G401 (cell line): Measurements from ENCODE around the gene ATP7A. TPM values are rescaled to one million over a fixed set of nuclear protein-coding genes. Genes with fewer than 3 reads are reported as not detected.
"Not testable (repeated sequence)": the region's sequence is repeated elsewhere in the genome, so short reads cannot be mapped to it uniquely, and the experiment has no call there.

Experiments used
- DNase-seq: peaks from one replicate; pipeline ENCODE4 v3.0.0-alpha.2; 2015; ENCODE audit warnings: low spot score
- in situ Hi-C: cut with HindIII; loops from 2 replicates; pipeline ENCODE4 v1.10.0; 2016; ENCODE audit warnings: low sequenced_read_pairs, mixed read lengths
- total RNA-seq: library from RNA; depleted of rRNA; stranded (reverse); fragments of >200 nt; shearing (Covaris generic); gene quantifications from 2 replicates; pipeline ENCODE4 v1.2.3, GENCODE V29; 2014

The ATP7A gene
- total RNA-seq, 1 experiment from 2014 or later = 5.2 TPM

GRCh38 chrX:78019586-78020483 is 109.3 kb downstream of the ATP7A start:
- DNase-seq = no peak
- in situ Hi-C loops = no loop called here

- DNase-seq = no peak
- in situ Hi-C loops = no loop called here
Measured at GRCh38 chrX:78024349-78025059, 114.0 kb downstream of the ATP7A start.

DNA sequence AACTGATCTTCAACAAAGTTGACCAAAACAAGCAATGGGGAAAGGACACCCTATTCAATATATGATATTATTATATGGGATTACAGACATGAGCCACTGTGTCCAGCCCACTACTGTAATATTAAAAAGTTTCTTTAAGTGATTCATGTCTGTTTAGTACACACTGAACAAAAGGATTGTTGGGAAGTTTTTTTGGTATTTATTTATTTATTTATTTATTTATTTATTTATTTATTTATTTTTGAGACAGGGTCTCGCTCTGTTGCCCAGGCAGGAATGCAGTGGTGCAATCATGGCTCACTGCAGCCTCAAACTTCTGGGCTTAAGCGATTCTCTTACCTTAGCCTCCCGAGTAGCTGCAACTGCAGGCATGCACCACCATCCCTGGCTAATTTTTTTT is 117.3 kb downstream of the ATP7A start:
- no peak for DNase-seq
- in situ Hi-C loops = no loop called here

GRCh38 chrX:78029663-78030062 is 119.2 kb downstream of the ATP7A start:
- in situ Hi-C loops = no loop called here
- peak; percentile 56 for DNase-seq

DNA sequence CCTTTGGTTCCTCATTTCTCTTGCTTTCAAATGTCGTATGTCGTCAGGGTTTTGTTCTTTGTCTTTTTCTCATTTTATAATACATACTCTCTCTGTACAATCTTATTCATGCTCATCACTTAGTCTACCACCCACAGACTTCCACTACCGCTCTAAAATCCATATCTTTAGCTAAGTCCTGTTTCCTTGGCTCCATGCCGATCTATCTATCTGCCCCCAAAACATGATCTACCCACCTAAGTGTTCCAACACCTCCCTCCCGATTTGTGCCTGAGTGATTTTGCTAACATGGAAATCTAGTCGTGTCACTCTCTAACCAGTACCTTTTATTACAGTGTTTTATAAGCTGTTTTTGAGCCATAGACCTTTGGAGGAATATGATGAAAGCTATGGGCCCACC is 124.6 kb downstream of the ATP7A start:
- no peak for DNase-seq
- in situ Hi-C loops = no loop called here

DNA sequence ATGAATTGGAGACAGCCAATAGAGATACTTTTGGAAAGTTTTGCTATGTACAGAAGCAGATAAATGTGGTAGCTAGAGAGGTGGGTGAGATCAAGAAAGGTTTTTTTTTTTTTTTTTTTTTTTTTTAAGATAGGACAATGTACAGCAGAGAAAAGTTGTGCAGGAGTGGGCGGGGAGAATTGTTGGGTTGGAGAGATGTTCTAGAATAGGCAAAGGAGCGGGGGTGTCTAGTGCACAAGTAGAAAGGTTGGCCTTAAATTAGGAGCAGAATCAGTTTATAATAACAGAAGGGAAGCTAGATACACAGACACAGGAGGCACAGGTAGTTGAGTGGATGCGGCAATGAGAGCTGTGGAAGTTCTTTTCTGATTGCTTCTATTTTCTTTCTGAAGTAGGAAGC is 127.4 kb downstream of the ATP7A start:
- DNase-seq = no peak
- in situ Hi-C loops = no loop called here

- in situ Hi-C loops = no loop called here
- DNase-seq = no peak
Measured at GRCh38 chrX:78042601-78043000, 132.1 kb downstream of the ATP7A start.

- in situ Hi-C loops = no loop called here
- DNase-seq = no peak
Measured at GRCh38 chrX:78046362-78046761, 135.9 kb downstream of the ATP7A start.

DNA sequence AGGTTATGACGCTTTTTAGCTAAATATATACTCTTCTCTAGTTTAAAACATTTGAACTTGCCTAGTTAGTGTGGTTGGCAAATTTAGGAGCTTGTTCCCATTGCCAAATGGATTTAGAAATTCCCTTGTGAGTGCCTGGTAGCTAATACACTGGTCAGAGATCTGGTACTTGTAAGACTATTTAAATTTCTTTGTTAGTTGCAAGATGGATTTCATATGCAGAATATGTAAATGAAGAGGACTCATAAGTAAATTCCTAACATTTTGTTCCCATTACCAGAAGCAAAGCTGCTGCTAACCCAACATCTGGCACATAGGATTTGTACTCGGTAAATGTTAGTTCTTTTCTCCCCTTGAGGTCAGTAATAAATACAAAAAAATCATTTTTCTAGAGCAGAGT is 137.6 kb downstream of the ATP7A start:
- DNase-seq = no peak
- in situ Hi-C loops = no loop called here

- DNase-seq = no peak
- in situ Hi-C loops = no loop called here
Measured at GRCh38 chrX:78063687-78064086, 153.2 kb downstream of the ATP7A start.

DNA sequence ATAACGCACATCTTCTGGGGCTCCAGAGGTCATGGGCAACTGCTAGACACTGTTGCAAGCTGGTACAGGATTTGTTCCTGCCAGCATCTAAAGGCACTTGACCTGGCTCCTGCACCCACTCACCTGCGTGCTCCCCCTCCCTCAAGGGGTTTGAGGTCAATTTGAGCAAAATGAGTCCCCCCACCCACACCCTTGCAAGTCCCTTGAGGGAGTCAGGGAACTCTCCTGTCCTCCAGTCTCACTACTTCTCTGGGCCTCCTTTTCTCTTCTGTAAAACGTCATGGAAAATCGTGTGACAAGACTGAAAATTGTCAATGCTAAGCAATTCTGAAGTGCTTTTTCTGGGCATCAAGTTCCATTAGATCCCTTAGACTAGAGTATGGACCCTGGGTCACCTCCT is 153.7 kb downstream of the ATP7A start:
- in situ Hi-C loops = no loop called here
- DNase-seq = no peak

DNA sequence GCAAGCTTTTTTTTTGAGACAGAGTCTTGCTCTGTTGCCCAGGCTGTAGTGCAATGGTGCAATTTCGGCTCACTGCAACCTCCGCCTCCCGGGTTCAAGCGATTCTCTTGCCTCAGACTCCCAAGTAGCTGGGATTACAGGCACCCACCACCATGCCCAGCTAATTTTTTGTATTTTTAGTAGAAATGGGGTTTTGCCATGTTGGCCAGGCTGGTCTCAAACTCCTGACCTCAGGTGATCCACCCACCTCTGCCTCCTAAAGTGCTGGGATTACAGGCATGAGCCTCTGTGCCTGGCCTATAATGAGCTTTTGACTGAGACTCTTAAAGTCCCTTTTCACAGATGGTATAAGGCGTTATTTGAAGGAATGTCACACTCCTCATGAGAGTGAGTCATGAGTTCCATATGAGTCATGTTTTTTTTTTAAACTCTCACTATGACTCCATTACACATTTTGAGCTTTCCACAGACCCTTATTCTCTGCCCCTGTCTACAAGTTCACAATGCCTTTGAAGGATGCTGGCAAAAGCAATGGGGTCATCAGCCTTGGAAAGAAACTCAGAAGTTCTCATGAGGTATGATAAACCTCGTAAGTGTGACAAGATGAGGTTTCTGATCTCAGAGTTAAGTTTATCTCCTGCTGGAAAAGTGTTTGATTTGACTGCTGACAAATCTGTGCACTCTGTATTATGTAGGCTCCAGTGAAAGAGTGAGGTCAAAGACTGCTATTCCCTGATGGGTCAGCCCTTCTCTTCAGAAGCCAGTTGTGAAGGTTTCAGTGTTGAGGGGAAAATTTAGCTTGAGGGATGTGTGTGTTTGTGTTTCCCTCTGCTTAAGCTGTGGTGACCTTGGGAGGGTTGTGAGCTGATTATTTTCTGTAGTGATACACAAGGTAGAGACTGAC is 154.5 kb downstream of the ATP7A start:
- DNase-seq, in situ Hi-C loops: not testable (repeated sequence)

DNA sequence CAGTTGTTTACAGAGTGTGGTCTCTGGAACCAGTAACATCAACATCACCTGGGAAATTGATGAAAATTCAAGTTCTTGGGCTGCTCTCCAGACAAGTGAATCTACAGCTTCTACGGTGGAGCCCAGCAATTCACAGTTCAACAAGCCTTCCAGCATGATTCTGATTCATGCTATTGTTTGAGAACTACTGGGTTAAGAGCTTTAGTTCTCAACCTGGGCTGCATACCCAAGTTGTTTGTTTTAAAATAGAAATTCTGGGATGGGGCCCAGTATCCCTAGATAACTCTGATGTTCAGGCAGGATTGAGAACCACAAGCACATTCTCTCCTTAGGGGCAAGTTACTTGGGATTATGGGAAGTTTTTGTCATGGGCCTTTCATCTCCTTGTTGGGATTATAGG is 155.6 kb downstream of the ATP7A start:
- DNase-seq = no peak
- in situ Hi-C loops = no loop called here

DNA sequence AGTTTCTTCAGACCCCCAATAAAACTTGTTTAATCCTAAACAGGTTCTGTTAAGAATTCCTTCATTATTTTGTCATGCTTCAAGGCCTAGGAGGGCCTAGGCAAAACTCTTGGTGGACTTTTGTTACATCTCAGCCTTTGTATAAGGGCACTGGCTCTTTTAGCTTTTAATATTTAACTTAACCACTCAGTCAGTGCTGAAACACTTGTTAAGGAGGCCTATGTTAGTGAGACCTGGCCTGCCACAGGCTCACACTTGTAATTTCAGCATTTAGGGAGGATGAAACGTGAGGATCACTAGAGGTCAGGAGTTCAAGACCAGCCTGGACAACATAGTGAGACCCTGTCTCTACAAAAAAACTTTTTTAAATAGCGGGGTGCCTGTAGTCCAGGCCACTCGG is 160.8 kb downstream of the ATP7A start:
- DNase-seq = no peak

DNA sequence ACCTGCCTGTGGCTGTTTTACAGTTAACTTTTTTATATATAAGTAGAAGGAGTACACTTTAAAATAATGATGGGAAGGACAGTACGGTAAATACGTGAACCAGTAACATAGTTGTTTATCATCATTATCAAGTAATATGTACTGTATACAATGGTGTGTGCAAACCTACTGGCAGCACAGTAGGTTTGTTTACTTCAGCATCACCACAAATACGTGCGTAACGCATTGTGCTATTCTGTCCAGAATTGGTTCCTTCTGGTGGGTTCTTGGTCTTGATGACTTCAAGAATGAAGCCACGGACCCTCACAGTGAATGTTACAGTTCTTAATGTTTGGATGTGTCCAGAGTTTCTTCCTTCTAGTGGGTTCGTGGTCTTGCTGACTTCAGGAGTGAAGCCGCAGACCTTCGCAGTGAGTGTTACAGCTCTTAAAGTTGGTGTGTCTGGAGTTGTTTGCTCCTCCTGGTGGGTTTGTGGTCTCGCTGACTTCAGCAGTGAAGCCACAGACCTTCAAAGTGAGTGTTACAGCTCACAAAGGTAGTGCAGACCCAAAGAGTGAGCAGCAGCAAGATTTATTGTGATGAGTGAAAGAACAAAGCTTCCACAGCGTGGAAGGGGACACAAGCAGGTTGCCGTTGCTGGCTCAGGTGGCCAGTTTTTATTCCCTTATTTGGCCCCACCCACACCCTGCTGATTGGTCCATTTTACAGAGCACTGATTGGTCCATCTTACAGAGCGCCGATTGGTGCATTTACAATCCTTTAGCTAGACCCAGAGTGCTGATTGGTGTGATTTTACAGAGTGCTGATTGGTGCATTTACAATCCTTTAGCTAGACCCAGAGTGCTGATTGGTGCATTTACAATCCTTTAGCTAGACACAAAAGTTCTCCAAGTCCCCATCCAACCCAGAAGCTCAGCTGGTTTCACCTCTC is 162.9 kb downstream of the ATP7A start:
- in situ Hi-C loops, DNase-seq: not testable (repeated sequence)

More for the DNA sequence above, 160.8 kb downstream of the ATP7A start:
- in situ Hi-C loops = no loop called here

- in situ Hi-C loops = no loop called here
- no peak for DNase-seq
Measured at GRCh38 chrX:78074088-78074487, 163.6 kb downstream of the ATP7A start.

GRCh38 chrX:78075787-78076389 is 165.4 kb downstream of the ATP7A start:
- in situ Hi-C loops = no loop called here
- no peak for DNase-seq

DNA sequence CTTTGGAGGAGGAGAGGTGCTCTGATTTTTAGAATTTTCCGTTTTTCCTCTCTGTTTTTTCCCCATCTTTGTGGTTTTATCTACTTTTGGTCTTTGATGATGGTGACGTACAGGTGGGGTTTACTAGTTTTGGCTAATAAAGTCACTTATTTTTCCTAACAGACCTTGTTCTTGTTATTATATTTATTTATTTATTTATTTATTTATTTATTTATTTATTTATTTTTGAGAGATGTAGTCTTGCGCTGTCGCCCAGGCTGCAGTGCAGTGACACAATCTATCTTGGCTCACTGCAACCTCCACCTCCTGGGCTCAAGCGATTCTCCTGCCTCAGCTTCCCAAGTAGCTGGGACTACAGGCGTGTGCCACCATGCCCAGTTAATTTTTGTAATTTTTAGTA is 170.9 kb downstream of the ATP7A start:
- in situ Hi-C loops, DNase-seq: not testable (repeated sequence)
